GM19193 (cell line): ENCODE measurements around the gene NDST1.

Experiments
- POLR2A ChIP-seq: IDR thresholded peaks from 4 replicates; pipeline ENCODE4 v1.6.1; 2011; ENCODE audit not compliant: insufficient read depth, insufficient read length; ENCODE audit errors: extremely low read depth

The NDST1 gene

DNA sequence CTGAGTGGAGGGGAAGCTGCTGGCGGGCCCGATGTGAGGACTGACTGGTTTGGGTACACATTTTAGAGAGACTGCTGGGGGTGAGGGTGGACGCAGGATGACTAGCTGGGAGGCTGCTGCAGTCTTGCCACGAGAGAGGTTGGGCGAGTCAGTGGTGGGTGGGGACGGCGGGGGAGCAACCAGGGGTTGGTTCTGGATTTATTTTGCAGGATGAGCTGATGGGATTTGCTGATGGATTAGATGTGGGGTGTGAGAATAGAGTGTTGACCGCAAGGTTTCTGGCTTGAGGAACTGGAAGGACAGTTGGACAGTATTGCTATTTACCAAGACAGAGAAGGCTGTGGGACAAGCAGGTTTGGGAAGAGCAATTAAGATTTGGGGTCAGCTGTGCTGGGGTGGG is 5.8 kb upstream of the NDST1 start:
- no peak for TF ChIP-seq POLR2A

- no peak for TF ChIP-seq POLR2A
Observed at GRCh38 chr5:150502847-150503246, 5.1 kb upstream of the NDST1 start.

GRCh38 chr5:150503386-150503785 is 4.5 kb upstream of the NDST1 start:
- no peak for TF ChIP-seq POLR2A

GRCh38 chr5:150503977-150504620 is 3.8 kb upstream of the NDST1 start:
- TF ChIP-seq POLR2A: no peak

GRCh38 chr5:150505041-150505511 is 2.9 kb upstream of the NDST1 start:
- TF ChIP-seq POLR2A: no peak

- no peak for TF ChIP-seq POLR2A
Observed at GRCh38 chr5:150505816-150506215, 2.1 kb upstream of the NDST1 start.

DNA sequence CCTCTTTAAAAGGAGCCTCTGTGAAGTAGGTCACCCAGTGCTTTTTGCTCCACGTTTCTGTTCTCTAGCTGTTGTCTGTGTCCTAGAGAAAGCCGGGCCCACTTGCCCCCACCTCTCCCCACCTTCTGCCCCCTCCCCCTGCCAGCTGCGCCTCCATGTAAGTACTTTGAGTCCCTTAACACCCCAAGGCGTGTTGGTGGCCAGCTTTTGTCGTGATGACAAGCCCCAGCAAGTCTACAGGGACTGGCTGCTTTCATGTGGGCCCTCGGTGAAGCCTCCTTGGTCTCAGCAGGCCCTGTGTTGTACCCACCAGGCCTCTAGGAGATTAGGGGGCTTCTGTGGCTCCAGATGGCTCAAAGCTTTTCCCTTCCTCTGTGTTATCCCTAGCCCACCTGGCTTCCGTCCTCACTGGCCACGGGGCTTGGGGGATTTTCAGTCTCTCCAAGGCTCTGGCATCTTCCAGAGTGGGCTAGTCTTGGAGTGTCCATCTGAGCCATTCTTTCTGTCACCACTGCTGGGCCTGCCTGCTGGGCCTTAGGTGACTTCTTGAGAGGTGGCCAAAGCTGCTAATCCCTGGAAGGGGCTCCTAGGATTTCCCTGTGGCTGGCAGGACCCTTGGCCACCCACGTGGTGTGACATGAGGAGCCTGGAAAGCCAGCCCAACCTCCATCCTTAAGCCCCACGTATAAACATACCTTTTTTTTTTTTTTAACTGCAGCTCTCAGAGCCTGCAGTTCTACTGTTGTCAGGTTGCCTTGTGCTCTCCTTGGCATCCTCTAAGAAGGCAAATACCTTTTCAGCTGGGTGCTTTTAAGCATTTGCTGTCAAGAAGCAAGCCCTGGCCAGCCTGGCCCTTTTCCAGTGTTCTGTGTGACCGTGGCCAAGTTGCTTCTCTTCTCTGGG is 1.1 kb upstream of the NDST1 start:
- no peak for TF ChIP-seq POLR2A

GRCh38 chr5:150508277-150508640 is 328 bp downstream of the NDST1 start:
- no peak for TF ChIP-seq POLR2A

DNA sequence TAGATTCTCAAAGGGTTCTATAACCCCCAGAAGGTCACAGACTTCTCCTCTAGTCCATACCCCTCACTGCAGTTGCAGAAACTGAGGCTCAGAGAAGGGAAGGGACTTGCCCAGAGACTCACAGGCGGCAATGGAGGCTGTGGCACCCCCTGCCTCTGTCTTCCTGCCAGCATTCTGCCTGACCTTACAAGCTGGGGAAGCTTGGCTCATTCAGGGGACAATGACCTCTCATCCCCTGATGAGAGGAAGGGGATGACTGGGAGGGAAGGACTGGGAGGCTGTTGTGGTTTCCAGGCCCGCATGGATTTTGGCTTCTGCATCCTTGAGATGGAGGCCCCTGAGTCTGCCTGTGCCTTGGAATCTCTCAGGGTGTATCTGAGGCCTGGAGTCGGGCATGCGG is 897 bp downstream of the NDST1 start:
- TF ChIP-seq POLR2A: no peak

- no peak for TF ChIP-seq POLR2A
Observed at GRCh38 chr5:150509992-150510391, 2.1 kb downstream of the NDST1 start.

- no peak for TF ChIP-seq POLR2A
Observed at GRCh38 chr5:150510460-150511263, 2.7 kb downstream of the NDST1 start.

DNA sequence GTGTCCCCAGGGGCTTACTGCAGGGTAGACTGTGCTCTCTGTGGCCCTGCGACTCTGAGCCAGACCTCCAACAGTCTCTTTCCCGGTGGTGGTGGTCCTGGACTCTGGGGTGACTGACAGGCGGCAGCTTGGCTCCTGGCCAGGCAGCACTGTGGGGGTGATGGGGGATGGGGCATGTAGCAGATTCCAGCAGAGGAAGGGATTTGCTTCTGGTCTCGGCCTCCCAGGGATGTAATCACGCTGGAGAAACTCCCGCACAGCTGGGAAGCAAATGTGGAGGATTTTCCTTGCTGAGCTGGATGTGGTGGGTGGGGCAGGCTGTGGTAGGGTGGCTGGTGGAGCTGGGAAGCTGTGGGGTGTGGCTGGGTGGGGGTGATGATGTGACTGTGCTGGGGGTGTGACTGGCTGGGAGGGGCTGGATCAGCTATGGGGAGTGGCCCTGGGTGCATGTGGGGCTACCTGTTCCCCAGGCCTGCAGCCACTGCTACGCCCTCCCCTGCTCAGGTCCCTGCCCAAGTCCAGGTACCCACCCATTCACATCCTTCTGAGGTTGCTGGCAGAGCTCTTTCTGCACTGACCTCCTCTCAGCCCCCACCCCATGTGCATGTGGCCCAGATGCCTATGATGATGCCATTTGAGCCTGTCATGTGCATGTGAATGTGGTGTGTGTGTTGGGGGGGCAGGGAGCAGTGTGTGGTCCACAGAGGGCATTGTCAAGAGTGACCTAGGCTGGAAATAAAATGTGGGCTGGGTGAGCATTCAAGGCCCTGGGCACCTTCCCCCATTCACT is 3.8 kb downstream of the NDST1 start:
- no peak for TF ChIP-seq POLR2A

DNA sequence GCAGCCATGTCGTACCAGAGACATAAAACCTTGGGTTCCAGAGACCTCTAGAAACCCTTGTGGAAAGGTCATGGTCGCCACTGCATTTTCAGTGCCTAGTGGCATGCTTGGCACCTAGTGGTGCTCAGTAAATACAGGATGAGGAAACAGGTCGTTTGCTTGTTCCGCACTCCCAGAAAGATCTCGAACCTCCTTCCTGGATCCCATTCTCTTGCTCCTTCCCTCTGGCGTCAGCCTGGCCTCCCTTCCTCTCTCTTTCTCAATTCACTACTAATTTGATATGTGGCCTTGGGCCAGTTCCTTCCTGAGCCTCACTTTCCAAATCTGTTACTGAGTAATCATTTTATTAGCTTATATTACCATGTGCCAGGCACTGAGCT is 4.4 kb downstream of the NDST1 start:
- no peak for TF ChIP-seq POLR2A

DNA sequence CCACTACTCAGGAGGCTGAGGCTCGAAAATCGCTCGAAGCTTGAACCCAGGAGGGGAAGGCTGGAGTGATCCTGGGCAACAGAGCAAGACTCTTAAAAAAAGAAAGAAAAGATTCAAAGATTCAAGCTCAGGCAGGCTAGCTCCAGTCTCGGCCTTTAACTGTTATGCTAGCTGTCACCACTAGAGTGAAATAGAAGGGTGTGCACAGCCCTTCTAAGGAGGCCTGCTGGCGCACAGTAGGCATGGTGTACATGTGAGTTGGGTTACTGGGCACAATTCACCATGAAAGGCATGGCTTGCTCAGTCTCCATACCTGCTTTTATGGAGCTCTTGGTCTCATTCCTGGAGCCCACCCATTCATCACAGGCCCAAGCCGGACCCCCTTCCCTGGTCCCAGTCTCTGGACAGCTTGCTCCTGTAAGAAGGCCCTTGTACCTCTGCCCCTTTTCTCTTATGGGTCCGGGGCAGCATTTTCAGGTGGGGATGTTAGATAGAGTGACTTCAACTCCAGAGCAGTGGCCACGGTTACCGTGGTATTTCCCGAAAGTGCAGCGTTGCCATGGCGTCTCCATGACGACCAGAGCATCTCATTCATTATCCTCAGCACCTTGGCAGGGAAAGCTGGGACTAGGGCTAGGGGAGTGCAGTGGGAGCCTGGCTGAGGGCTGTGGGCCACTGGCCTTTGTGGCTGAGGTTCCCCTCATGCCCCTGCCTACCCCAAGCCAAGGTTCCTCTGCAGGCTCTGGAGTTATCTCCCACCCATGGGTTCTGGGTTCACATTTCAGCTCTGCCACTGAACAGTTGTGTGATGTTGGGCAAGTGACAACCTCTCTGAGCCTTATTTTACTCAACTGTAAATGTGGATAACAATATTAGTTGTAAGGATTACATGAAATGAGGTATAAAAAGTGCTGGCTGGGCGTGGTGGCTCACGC is 5.7 kb downstream of the NDST1 start:
- TF ChIP-seq POLR2A: no peak

GRCh38 chr5:150514708-150515211 is 6.8 kb downstream of the NDST1 start:
- no peak for TF ChIP-seq POLR2A
